ENCODE results near the gene PAX5. TPM values are rescaled to one million over a fixed set of nuclear protein-coding genes. Genes with fewer than 3 reads are reported as not detected.

PAX5 gene
- total RNA-seq, 1 experiment from 2014 or later: 0.39 TPM

DNA sequence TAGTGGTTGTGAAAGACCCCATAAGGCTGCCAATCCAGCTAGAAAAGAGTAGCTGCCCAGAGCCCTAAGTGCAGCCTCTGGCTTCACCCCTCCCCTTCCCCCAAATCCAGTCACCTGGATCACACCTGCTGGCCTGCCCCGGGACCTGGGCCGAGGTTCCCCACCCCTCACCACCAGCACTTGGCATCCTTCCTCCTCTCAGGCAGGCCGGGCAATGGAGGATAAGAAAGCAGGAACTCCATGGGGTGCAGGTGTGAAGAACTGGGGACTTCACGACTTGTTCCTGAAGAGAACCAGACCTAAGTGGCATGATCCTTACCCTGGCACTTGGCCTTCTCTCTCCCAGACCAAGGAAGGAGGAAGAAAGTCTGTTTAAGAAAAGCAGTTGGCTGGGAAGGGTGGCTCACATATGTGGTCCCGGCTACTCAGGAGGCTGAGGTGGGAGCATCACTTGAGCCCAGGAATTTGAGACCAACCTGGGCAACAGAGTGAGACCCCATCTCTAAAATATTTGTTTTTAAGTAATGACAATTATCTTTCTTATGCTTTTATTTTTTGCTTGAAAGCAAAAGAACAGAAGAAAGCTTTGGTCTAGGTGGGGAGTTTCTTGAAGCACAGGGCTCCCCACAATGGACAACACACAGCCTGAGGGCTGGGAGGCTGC lies 131.1 kb downstream of the PAX5 start:
- Mint-ChIP-seq H3K4me3 (no peak overlapping the region), H3K27ac (no peak overlapping the region), H3K36me3 (ENCODE audit: insufficient read depth in 1 of 3, low read depth in 3 of 3) (no peaks in the 10 kb centered on the region), H3K9me3 (no peaks in the 10 kb centered on the region; a peak in 1 of 5 replicates), H3K27me3 (ENCODE audit: low read depth) (peaks cover 5% of the 10 kb centered on the region), H3K4me1 (peaks cover 15 to 41% of the 10 kb centered on the region in 2 experiments)
- no CpG with 5 or more reads among the region's 5 CpGs for WGBS (ENCODE audit: extremely low coverage, insufficient read length, low lambda C conversion rate)
- Histone ChIP-seq H2AK5ac (ENCODE audit: insufficient read length, low read length) (no peak overlapping the region), H3K4me2 (ENCODE audit: insufficient read depth, insufficient read length, low read length) (no peak overlapping the region), H4K20me1 (ENCODE audit: control insufficient read depth, insufficient read depth, insufficient read length) (no peaks in the 10 kb centered on the region), H3K27ac (ENCODE audit: insufficient read length, low read depth, low read length) (no peak overlapping the region), H3K79me1 (ENCODE audit: insufficient read depth, low read depth, low read length, poor library complexity, severe bottlenecking) (no peaks in the 10 kb centered on the region), H3K23ac (ENCODE audit: insufficient read length, low read depth, low read length) (no peak overlapping the region), H3K18ac (ENCODE audit: insufficient read length, low read depth, low read length) (no peak overlapping the region), H4K91ac (ENCODE audit: insufficient read length, low read depth, low read length) (no peak overlapping the region), H2AFZ (ENCODE audit: low read length) (no peak overlapping the region), H3K4me1 (ENCODE audit: insufficient read depth, low read length) (no peaks in the 10 kb centered on the region), H3T11ph (ENCODE audit: low read length) (no peak overlapping the region), H3K9me3 (ENCODE audit: control insufficient read depth, low read depth, low read length) (no peaks in the 10 kb centered on the region), H3K23me2 (ENCODE audit: insufficient read length, low read depth, low read length, poor library complexity, severe bottlenecking) (no peaks in the 10 kb centered on the region), H2BK120ac (ENCODE audit: low read depth, low read length, poor library complexity, severe bottlenecking) (no peak overlapping the region), H2BK12ac (ENCODE audit: insufficient read length, low read depth, low read length) (no peak overlapping the region), H3K56ac (ENCODE audit: insufficient read length, low read depth, low read length) (no peak overlapping the region), H4K5ac (ENCODE audit: insufficient read length, low read depth, low read length) (no peak overlapping the region), H3K27me3 (ENCODE audit: insufficient read depth, low read length) (no peaks in the 10 kb centered on the region), H3K14ac (ENCODE audit: insufficient read depth, low read length) (no peak overlapping the region), H3K79me2 (ENCODE audit: insufficient read depth, low read length) (no peaks in the 10 kb centered on the region), H2BK5ac (ENCODE audit: insufficient read length, low read length) (no peak overlapping the region), H2BK15ac (ENCODE audit: low read depth, low read length) (no peak overlapping the region), H3K9ac (ENCODE audit: extremely low read depth, insufficient read length, low read length) (no peak overlapping the region), H2BK20ac (ENCODE audit: low read depth, low read length, poor library complexity, severe bottlenecking) (no peak overlapping the region), H4K8ac (replicated peaks; ENCODE audit: insufficient read length, low read depth, low read length) (no peak overlapping the region), H3K4ac (ENCODE audit: low read depth, low read length) (no peak overlapping the region)
- TF ChIP-seq, protein P1, sequence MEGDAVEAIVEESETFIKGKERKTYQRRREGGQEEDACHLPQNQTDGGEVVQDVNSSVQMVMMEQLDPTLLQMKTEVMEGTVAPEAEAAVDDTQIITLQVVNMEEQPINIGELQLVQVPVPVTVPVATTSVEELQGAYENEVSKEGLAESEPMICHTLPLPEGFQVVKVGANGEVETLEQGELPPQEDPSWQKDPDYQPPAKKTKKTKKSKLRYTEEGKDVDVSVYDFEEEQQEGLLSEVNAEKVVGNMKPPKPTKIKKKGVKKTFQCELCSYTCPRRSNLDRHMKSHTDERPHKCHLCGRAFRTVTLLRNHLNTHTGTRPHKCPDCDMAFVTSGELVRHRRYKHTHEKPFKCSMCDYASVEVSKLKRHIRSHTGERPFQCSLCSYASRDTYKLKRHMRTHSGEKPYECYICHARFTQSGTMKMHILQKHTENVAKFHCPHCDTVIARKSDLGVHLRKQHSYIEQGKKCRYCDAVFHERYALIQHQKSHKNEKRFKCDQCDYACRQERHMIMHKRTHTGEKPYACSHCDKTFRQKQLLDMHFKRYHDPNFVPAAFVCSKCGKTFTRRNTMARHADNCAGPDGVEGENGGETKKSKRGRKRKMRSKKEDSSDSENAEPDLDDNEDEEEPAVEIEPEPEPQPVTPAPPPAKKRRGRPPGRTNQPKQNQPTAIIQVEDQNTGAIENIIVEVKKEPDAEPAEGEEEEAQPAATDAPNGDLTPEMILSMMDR (conservative IDR thresholded peaks at IDR 0.05): no peak
- no peak for DNase-seq
